GM06990 (cell line): Measurements from ENCODE around the gene SLC15A5.

Experiments
- DNase-seq: peaks from one replicate; pipeline ENCODE4 v3.0.0-alpha.2; 2011; ENCODE audit not compliant: insufficient read length; ENCODE audit errors: extremely low read depth
- H3K27me3 ChIP-seq: replicated peaks from 2 replicates; pipeline ENCODE4 v1.6.0; 2011; ENCODE audit warnings: low read length; ENCODE audit not compliant: control insufficient read depth, insufficient read depth
- H3K36me3 ChIP-seq: 2 replicates; pipeline ENCODE4 v1.5.1; 2011; ENCODE audit warnings: low read length; ENCODE audit not compliant: control insufficient read depth, insufficient read depth
- H3K4me3 ChIP-seq: replicated peaks from 2 replicates; pipeline ENCODE4 v1.5.1; 2011; ENCODE audit warnings: low read depth, mild to moderate bottlenecking, control low read depth, low read length
- CTCF ChIP-seq: IDR thresholded peaks from 2 replicates; pipeline ENCODE4 v1.5.1; 2011; ENCODE audit warnings: low read length, control low read depth, mild to moderate bottlenecking, inconsistent platforms; ENCODE audit not compliant: insufficient read depth, poor library complexity, severe bottlenecking

SLC15A5 gene

GRCh38 chr12:16197600-16197999 is 79.9 kb downstream of the SLC15A5 start:
- no peak overlapping the region for H3K4me3 ChIP-seq
- DNase-seq: no peak
- H3K27me3 ChIP-seq: no peaks in the 10 kb centered on the region
- no peaks in the 10 kb centered on the region for H3K36me3 ChIP-seq
- TF ChIP-seq CTCF: no peak

GRCh38 chr12:16189849-16190248 is 87.6 kb downstream of the SLC15A5 start:
- Histone ChIP-seq H3K27me3 (no peaks in the 10 kb centered on the region), H3K4me3 (no peak overlapping the region), H3K36me3 (no peaks in the 10 kb centered on the region)
- DNase-seq: no peak
- TF ChIP-seq CTCF: no peak

- Histone ChIP-seq H3K36me3 (no peaks in the 10 kb centered on the region), H3K4me3 (no peak overlapping the region), H3K27me3 (no peaks in the 10 kb centered on the region)
- DNase-seq: no peak
- TF ChIP-seq CTCF: no peak
These were observed 89.8 kb downstream of the SLC15A5 start for GRCh38 chr12:16187660-16188059.

- TF ChIP-seq CTCF: no peak
- Histone ChIP-seq H3K4me3 (no peak overlapping the region), H3K27me3 (no peaks in the 10 kb centered on the region), H3K36me3 (no peaks in the 10 kb centered on the region)
- no peak for DNase-seq
These were observed 92.8 kb downstream of the SLC15A5 start for GRCh38 chr12:16184681-16185080.

GRCh38 chr12:16183541-16183940 is 93.9 kb downstream of the SLC15A5 start:
- Histone ChIP-seq H3K36me3 (no peaks in the 10 kb centered on the region), H3K27me3 (no peaks in the 10 kb centered on the region), H3K4me3 (no peak overlapping the region)
- DNase-seq: no peak
- TF ChIP-seq CTCF: no peak

- Histone ChIP-seq H3K36me3 (no peaks in the 10 kb centered on the region), H3K4me3 (no peak overlapping the region), H3K27me3 (no peaks in the 10 kb centered on the region)
- no peak for TF ChIP-seq CTCF
- DNase-seq: no peak
These were observed 101.6 kb downstream of the SLC15A5 start for GRCh38 chr12:16175840-16176239.
